CD14-positive monocyte (primary cell): ENCODE data around the gene KIAA0930. TPM values are rescaled to one million over a fixed set of nuclear protein-coding genes. Genes with fewer than 3 reads are reported as not detected.

Experiments
- DNase-seq, 3 donors: peaks; one replicate each; pipeline ENCODE4 v3.0.0-alpha.2; 2011 to 2022
- H2AFZ ChIP-seq: 2 replicates; pipeline ENCODE4 v1.6.0; 2012; ENCODE audit warnings: mild to moderate bottlenecking, low read depth, low read length, inconsistent platforms; ENCODE audit not compliant: insufficient read depth, poor library complexity, severe bottlenecking
- H3K27ac ChIP-seq, 2 donors: 1 replicate in 1 of 2; 2 replicates in 1 of 2; pipeline ENCODE4 v1.5.1; 2012 to 2013; ENCODE audit warnings: low read length in 2 of 2, control low read depth in 1 of 2, inconsistent platforms in 1 of 2, low read depth in 1 of 2, mild to moderate bottlenecking in 1 of 2
- H3K27me3 ChIP-seq, 2 donors: one replicate each; pipeline versions ENCODE4 v1.6.0 to v1.6.1; 2011 to 2013; ENCODE audit warnings: low read length in 2 of 2; ENCODE audit not compliant: control insufficient read depth in 2 of 2, insufficient read depth in 2 of 2
- H3K36me3 ChIP-seq, 2 donors: replicated peaks in 1 of 2; 1 replicate in 1 of 2; 2 replicates in 1 of 2; pipeline versions ENCODE4 v1.5.1 to v1.6.1; 2012 to 2013; ENCODE audit warnings: low read length in 2 of 2, control low read depth in 1 of 2, inconsistent platforms in 1 of 2, mild to moderate bottlenecking in 1 of 2; ENCODE audit not compliant: insufficient read depth in 2 of 2, control insufficient read depth in 1 of 2
- H3K4me1 ChIP-seq, 2 donors: 1 replicate in 1 of 2; 2 replicates in 1 of 2; pipeline versions ENCODE4 v1.5.1 to v1.6.1; 2012 to 2013; ENCODE audit warnings: low read length in 2 of 2, control low read depth in 1 of 2, inconsistent platforms in 1 of 2, mild to moderate bottlenecking in 1 of 2, moderate library complexity in 1 of 2; ENCODE audit not compliant: insufficient read depth in 2 of 2, control insufficient read depth in 1 of 2
- H3K4me2 ChIP-seq: replicated peaks from 2 replicates; pipeline ENCODE3; 2012; ENCODE audit warnings: low read length, moderate library complexity, mild to moderate bottlenecking; ENCODE audit not compliant: poor library complexity, severe bottlenecking; ENCODE audit errors: extremely low read depth
- H3K4me3 ChIP-seq, 3 experiments: fragments of 200-600 bp in 1 of 3; sonication (generic) in 1 of 3; replicated peaks in 1 of 3; 1 replicate in 2 of 3; 2 replicates in 1 of 3; pipeline ENCODE4 v1.5.1; 2011 to 2013; ENCODE audit warnings: low read length in 3 of 3, mild to moderate bottlenecking in 3 of 3, control low read depth in 2 of 3, low read depth in 2 of 3, inconsistent platforms in 1 of 3, moderate library complexity in 1 of 3
- H3K79me2 ChIP-seq: 2 replicates; pipeline ENCODE4 v1.6.0; 2012; ENCODE audit warnings: mild to moderate bottlenecking, control low read depth, inconsistent platforms, low read length, moderate library complexity; ENCODE audit not compliant: insufficient read depth
- H3K9ac ChIP-seq: 2 replicates; pipeline ENCODE4 v1.6.0; 2017; ENCODE audit warnings: low read length, mild to moderate bottlenecking; ENCODE audit not compliant: insufficient read depth, poor library complexity, severe bottlenecking
- H3K9me3 ChIP-seq, 2 donors: replicated peaks in 1 of 2; 1 replicate in 1 of 2; 2 replicates in 1 of 2; pipeline versions ENCODE4 v1.5.1 to v1.6.1; 2012 to 2013; ENCODE audit warnings: low read length in 2 of 2, control low read depth in 1 of 2; ENCODE audit not compliant: control insufficient read depth in 1 of 2, insufficient read depth in 1 of 2
- H4K20me1 ChIP-seq: 2 replicates; pipeline ENCODE4 v1.6.0; 2012; ENCODE audit warnings: mild to moderate bottlenecking, low read length, control low read depth, moderate library complexity; ENCODE audit not compliant: insufficient read depth
- H3K27ac Mint-ChIP-seq, 7 donors: one replicate each; pipeline ENCODE4 v1.8.0; 2020; ENCODE audit warnings: mild to moderate bottlenecking in 7 of 7, mixed read lengths in 7 of 7, moderate library complexity in 6 of 7, inconsistent platforms in 2 of 7
- H3K27me3 Mint-ChIP-seq, 3 donors: one replicate each; pipeline ENCODE4 v1.8.0; 2021 to 2022; ENCODE audit warnings: low read depth in 3 of 3, mild to moderate bottlenecking in 3 of 3, mixed read lengths in 3 of 3, moderate library complexity in 3 of 3, inconsistent platforms in 1 of 3
- H3K36me3 Mint-ChIP-seq, 2 donors: one replicate each; pipeline ENCODE4 v1.8.0; 2020; ENCODE audit warnings: mixed read lengths in 2 of 2, inconsistent platforms in 1 of 2, mild to moderate bottlenecking in 1 of 2
- H3K4me1 Mint-ChIP-seq: one replicate; pipeline ENCODE4 v1.8.0; 2020; ENCODE audit warnings: mild to moderate bottlenecking, mixed read lengths
- H3K4me3 Mint-ChIP-seq, 2 donors: one replicate each; pipeline ENCODE4 v1.8.0; 2020; ENCODE audit warnings: mild to moderate bottlenecking in 2 of 2, mixed read lengths in 2 of 2, moderate library complexity in 1 of 2
- H3K9me3 Mint-ChIP-seq, 7 donors: one replicate each; pipeline ENCODE4 v1.8.0; 2020 to 2022; ENCODE audit warnings: mixed read lengths in 7 of 7, mild to moderate bottlenecking in 6 of 7, moderate library complexity in 6 of 7, inconsistent platforms in 2 of 7
- WGBS: methylation state at CpG from one replicate; pipeline ENCODE4 v1.1.5; 2013; ENCODE audit warnings: missing lambda C conversion rate; ENCODE audit not compliant: insufficient coverage; 5-methylcytosine and 5-hydroxymethylcytosine counted together
- intact Hi-C, 2 donors: fragments of 100-400 bp; cut with micrococcal nuclease; formaldehyde crosslinking; loops; one replicate each; pipeline versions ENCODE4 v1.15.0 to v1.15.1; 2023
- polyA plus RNA-seq, 3 donors: library from polyadenylated mRNA; depleted of rRNA in 1 of 3; unstranded in 2 of 3; stranded (reverse) in 1 of 3; fragments of 300-500 nt in 2 of 3; fragments of >200 nt in 1 of 3; fragmentation: Illumina TruSeq in 2 of 3; gene quantifications; 1 replicate in 2 of 3; 2 replicates in 1 of 3; pipeline ENCODE4 v1.2.3, GENCODE V29; 2012 to 2021
- TF ChIP-seq, protein P1 (sequence below): fragments of 200-600 bp; IDR thresholded peaks from one replicate; pipeline ENCODE4 v1.8.0; 2022; ENCODE audit warnings: antibody characterized with exemption, mild to moderate bottlenecking

Gene KIAA0930
- polyA plus RNA-seq, 3 donors = 14.0 to 89.1 (median 15.6) TPM

DNA sequence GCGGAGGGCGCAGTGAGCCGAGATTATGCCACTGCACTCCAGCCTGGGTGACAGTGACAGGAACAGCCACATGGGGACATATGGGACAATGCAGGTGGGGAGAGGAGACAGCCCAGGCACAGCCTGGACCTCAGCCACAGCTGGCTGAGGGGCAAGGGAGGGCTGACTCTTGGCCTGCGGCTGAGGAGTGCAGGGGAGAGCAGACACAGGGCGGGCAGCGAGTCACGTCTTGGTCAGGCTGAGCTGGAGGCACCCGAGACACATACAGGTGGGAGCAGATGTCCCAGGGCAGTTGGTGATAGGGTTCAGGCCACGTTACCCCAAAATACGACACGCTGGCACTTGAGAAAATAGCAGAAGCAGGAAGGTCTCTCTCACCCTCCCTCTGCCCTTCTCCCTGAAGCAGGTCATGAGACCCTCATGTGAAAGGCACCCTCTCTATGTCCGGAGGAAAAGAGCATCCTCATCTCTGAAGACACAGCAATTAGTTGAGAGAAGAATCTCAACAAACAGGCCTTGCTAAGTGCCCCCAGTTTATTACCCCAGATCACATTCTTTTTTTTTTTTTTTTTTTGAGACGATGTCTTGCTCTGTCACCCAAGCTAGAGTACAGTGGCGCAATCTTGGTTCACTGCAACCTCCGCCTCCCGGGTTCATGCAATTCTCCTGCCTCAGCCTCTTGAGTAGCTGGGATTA lies 10.5 kb downstream of the KIAA0930 start:
- no peak overlapping the region for H2AFZ ChIP-seq
- DNase-seq = peak; percentile 50 to 67 (median 67)
- H3K9me3 Mint-ChIP-seq = peaks cover 0 to 3% (median 0%) of the 10 kb centered on the region in 7 donors
- H3K9ac ChIP-seq = peak overlapping the region; percentile 34
- intact Hi-C loops = no loop called here
- peaks cover 95% of the 10 kb centered on the region for H3K4me1 Mint-ChIP-seq
- H3K36me3 Mint-ChIP-seq = peaks cover 26 to 50% of the 10 kb centered on the region in 2 donors
- H3K36me3 ChIP-seq = peaks cover 17 to 21% of the 10 kb centered on the region in 2 donors
- peak overlapping the region in 1 of 2 donors; percentile 54 for H3K4me3 Mint-ChIP-seq
- H3K4me2 ChIP-seq = peak overlapping the region; percentile 45
- peak overlapping the region; percentile 76 to 98 for H3K27ac ChIP-seq
- 45% methylated on average over 12 of the region's 16 CpGs for WGBS
- TF ChIP-seq, protein P1, sequence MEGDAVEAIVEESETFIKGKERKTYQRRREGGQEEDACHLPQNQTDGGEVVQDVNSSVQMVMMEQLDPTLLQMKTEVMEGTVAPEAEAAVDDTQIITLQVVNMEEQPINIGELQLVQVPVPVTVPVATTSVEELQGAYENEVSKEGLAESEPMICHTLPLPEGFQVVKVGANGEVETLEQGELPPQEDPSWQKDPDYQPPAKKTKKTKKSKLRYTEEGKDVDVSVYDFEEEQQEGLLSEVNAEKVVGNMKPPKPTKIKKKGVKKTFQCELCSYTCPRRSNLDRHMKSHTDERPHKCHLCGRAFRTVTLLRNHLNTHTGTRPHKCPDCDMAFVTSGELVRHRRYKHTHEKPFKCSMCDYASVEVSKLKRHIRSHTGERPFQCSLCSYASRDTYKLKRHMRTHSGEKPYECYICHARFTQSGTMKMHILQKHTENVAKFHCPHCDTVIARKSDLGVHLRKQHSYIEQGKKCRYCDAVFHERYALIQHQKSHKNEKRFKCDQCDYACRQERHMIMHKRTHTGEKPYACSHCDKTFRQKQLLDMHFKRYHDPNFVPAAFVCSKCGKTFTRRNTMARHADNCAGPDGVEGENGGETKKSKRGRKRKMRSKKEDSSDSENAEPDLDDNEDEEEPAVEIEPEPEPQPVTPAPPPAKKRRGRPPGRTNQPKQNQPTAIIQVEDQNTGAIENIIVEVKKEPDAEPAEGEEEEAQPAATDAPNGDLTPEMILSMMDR = no peak
- H3K4me1 ChIP-seq = peaks cover 96 to 100% of the 10 kb centered on the region in 2 donors
- peak overlapping the region in 1 of 3 experiments; percentile 38 for H3K4me3 ChIP-seq
- H3K27me3 ChIP-seq = no peaks in the 10 kb centered on the region
- H3K79me2 ChIP-seq = peaks cover 98% of the 10 kb centered on the region
- peaks cover 44% of the 10 kb centered on the region for H4K20me1 ChIP-seq
- no peaks in the 10 kb centered on the region for H3K9me3 ChIP-seq
- peaks cover 0 to 3% (median 2%) of the 10 kb centered on the region in 3 donors for H3K27me3 Mint-ChIP-seq
- H3K27ac Mint-ChIP-seq = peak overlapping the region; percentile 86 to 97 (median 94)

DNA sequence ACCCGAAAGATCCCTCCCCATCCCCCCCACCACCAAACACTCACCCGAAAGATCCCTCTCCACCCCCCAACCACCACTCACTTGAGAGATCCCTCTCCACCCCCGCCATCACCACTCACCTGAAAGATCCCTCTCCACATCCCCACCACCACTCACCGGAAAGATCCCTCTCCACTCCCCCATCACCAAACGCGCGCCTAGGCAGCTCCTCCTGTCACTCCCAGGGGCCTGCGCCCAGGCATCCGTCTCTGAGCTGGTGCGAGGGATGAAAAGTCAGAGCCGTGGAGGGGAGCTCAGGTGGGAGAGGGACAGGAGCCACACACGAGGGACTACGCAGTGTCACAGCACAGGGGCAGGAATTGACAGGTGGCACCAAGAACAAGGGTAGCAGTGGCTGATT lies 11.5 kb downstream of the KIAA0930 start:
- intact Hi-C loops = loop anchor here in 1 of 2 donors (5.0 kb wide), 2 partner anchors 62 to 83 kb away; no protein-coding TSS in a partner anchor
- peak overlapping the region in 6 of 7 donors; percentile 86 to 97 (median 94) for H3K27ac Mint-ChIP-seq

More for the DNA sequence above, 11.5 kb downstream of the KIAA0930 start:
- H3K36me3 Mint-ChIP-seq = peaks cover 30 to 48% of the 10 kb centered on the region in 2 donors
- Histone ChIP-seq H3K27ac (peak overlapping the region; percentile 76 to 98), H3K36me3 (peaks cover 17 to 28% of the 10 kb centered on the region in 2 donors), H4K20me1 (peaks cover 44% of the 10 kb centered on the region), H3K9me3 (no peaks in the 10 kb centered on the region), H3K4me2 (no peak overlapping the region), H3K4me3 (peak overlapping the region in 1 of 3 experiments; percentile 38), H3K9ac (peak overlapping the region; percentile 34), H3K4me1 (peaks cover 96 to 100% of the 10 kb centered on the region in 2 donors), H3K79me2 (peaks cover 98% of the 10 kb centered on the region), H2AFZ (no peak overlapping the region), H3K27me3 (no peaks in the 10 kb centered on the region)
- no peak overlapping the region for H3K4me3 Mint-ChIP-seq
- peaks cover 95% of the 10 kb centered on the region for H3K4me1 Mint-ChIP-seq
- TF ChIP-seq, protein P1 = no peak
- WGBS = 88% methylated on average over 6 of the region's 13 CpGs
- no peak for DNase-seq
- peaks cover 0 to 3% (median 2%) of the 10 kb centered on the region in 3 donors for H3K27me3 Mint-ChIP-seq
- peaks cover 0 to 3% (median 0%) of the 10 kb centered on the region in 7 donors for H3K9me3 Mint-ChIP-seq
